Keratinocyte (primary cell): Measurements from ENCODE around the gene LDLRAD4. TPM values are rescaled to one million over a fixed set of nuclear protein-coding genes. Genes with fewer than 3 reads are reported as not detected.

ENCODE experiments used
- DNase-seq: peaks from one replicate; pipeline ENCODE4 v3.0.0-alpha.2; 2011; ENCODE audit warnings: low read depth, missing footprints, low spot score
- FAIRE-seq: peaks from 2 replicates; lab custom pipeline; 2011; peaks lifted over from hg19 to GRCh38; lab: Jason Lieb, UNC
- H2AFZ ChIP-seq: 2 replicates; pipeline ENCODE4 v1.6.0; 2012; ENCODE audit warnings: low read length, control low read depth, inconsistent platforms; ENCODE audit not compliant: control insufficient read depth
- H3K27ac ChIP-seq: 2 replicates; pipeline ENCODE4 v1.5.1; 2011; ENCODE audit warnings: low read length; ENCODE audit not compliant: control insufficient read depth, insufficient read depth
- H3K27me3 ChIP-seq: 3 replicates; pipeline ENCODE4 v1.6.0; 2011; ENCODE audit warnings: low read length; ENCODE audit not compliant: control insufficient read depth, insufficient read depth; ENCODE audit errors: extremely low read depth
- H3K36me3 ChIP-seq, 2 experiments: 2 replicates in 1 of 2; 3 replicates in 1 of 2; pipeline ENCODE4 v1.5.1; 2011; ENCODE audit warnings: low read length in 2 of 2, mild to moderate bottlenecking in 1 of 2; ENCODE audit not compliant: control insufficient read depth in 2 of 2, insufficient read depth in 2 of 2; ENCODE audit errors: extremely low read depth in 1 of 2
- H3K4me1 ChIP-seq: 3 replicates; pipeline ENCODE4 v1.5.1; 2011; ENCODE audit warnings: low read length; ENCODE audit not compliant: control insufficient read depth, insufficient read depth; ENCODE audit errors: extremely low read depth
- H3K4me2 ChIP-seq: 3 replicates; pipeline ENCODE4 v1.6.0; 2011; ENCODE audit warnings: low read depth, low read length; ENCODE audit not compliant: control insufficient read depth, insufficient read depth; ENCODE audit errors: extremely low read depth
- H3K4me3 ChIP-seq, 3 experiments: fragments of 200-600 bp in 1 of 3; sonication (generic) in 1 of 3; 2 replicates in 2 of 3; 3 replicates in 1 of 3; pipeline ENCODE4 v1.5.1; 2011 to 2016; ENCODE audit warnings: low read length in 3 of 3, mild to moderate bottlenecking in 3 of 3, control low read depth in 2 of 3, inconsistent platforms in 1 of 3, low read depth in 1 of 3, mixed read lengths in 1 of 3, mixed run types in 1 of 3, moderate library complexity in 1 of 3; ENCODE audit not compliant: control insufficient read depth in 2 of 3, insufficient read depth in 2 of 3; ENCODE audit errors: extremely low read depth in 1 of 3
- H3K79me2 ChIP-seq: 2 replicates; pipeline ENCODE4 v1.6.0; 2012; ENCODE audit warnings: low read length; ENCODE audit not compliant: control insufficient read depth, insufficient read depth
- H3K9ac ChIP-seq: 3 replicates; pipeline ENCODE4 v1.6.0; 2011; ENCODE audit warnings: low read length; ENCODE audit not compliant: control insufficient read depth, insufficient read depth; ENCODE audit errors: extremely low read depth
- H3K9me1 ChIP-seq: 3 replicates; pipeline ENCODE4 v1.6.0; 2011; ENCODE audit warnings: low read length; ENCODE audit not compliant: control insufficient read depth, insufficient read depth; ENCODE audit errors: extremely low read depth
- H3K9me3 ChIP-seq: 2 replicates; pipeline ENCODE4 v1.5.1; 2012; ENCODE audit warnings: low read depth, low read length; ENCODE audit not compliant: control insufficient read depth
- H4K20me1 ChIP-seq: 3 replicates; pipeline ENCODE4 v1.6.0; 2011; ENCODE audit warnings: low read length; ENCODE audit not compliant: control insufficient read depth, insufficient read depth; ENCODE audit errors: extremely low read depth
- EZH2 ChIP-seq: IDR thresholded peaks from one replicate; pipeline ENCODE4 v1.6.1; 2012; ENCODE audit warnings: inconsistent platforms, mild to moderate bottlenecking, low read length, moderate library complexity
- dilution Hi-C: fragments of 300-500 bp; cut with MboI; formaldehyde crosslinking; loops from one replicate; pipeline ENCODE4 v1.7.0; 2020; ENCODE audit warnings: low sequenced_read_pairs; ENCODE audit not compliant: extremely low pct_ligation_motif_present
- polyA plus RNA-seq, 5 experiments: library from polyadenylated mRNA; depleted of rRNA in 3 of 5; stranded (reverse) in 3 of 5; stranded (forward) in 1 of 5; unstranded in 1 of 5; fragments of >200 nt; gene quantifications; 1 replicate in 1 of 5; 2 replicates in 3 of 5; 3 replicates in 1 of 5; pipeline versions ENCODE4 v1.2.1 to v1.2.3, GENCODE V29; 2011 to 2012; ENCODE audit warnings: missing spikeins in 2 of 5, low read depth in 1 of 5, low replicate concordance in 1 of 5
- TF ChIP-seq, protein P1 (sequence below), 3 experiments: IDR thresholded peaks in 1 of 3; conservative IDR thresholded peaks in 1 of 3; optimal IDR thresholded peaks in 1 of 3; 2 replicates in 2 of 3; 3 replicates in 1 of 3; pipeline versions ENCODE3 to v1.5.1; 2011; ENCODE audit warnings: low read length in 3 of 3, mild to moderate bottlenecking in 3 of 3, moderate library complexity in 2 of 3, control low read depth in 1 of 3, inconsistent platforms in 1 of 3; ENCODE audit not compliant: insufficient read depth in 2 of 3; ENCODE audit errors: extremely low read depth in 1 of 3

The LDLRAD4 gene
- polyA plus RNA-seq, 1 donor (not counting 4 experiments of a cell fraction or from before 2014, with no cell fraction given), result not detected

DNA sequence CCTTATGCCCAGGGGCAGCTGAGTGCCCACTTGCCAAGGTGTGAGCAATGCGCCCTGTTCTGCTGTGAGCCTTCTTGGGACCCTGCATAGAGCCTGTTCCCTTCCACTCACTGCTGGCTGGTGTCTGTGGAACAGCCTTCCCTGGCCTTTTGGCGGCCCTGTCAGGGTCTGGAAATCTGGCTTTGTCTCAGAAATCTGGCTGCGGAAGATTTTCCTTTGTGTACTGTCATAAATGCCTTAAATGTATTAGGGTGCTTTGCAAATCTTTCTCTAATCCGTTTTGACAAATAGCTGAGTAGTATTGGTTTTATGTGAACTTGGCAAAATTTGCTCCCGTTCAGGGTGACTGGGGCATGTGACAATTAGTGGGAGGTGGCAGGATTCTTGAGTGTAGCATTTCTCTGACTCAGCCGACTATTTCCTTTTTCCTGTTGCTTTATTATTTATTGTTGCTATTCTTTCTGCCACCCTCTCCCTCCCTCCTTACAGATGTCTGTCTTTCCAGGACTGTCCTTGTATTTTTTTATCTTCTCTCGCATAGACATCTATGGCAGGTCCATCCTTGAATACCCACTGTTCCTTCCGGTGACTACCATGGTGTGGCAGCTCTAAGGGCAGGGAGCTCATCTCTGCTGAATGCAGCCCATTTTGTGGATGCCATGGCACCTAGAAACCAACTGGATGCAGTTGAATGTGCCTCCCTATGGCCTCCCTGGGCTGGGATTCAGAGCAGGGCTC, 41.8 kb downstream of the LDLRAD4 start:
- Histone ChIP-seq H3K4me3 (no peak overlapping the region), H3K36me3 (no peaks in the 10 kb centered on the region), H3K9me3 (peaks cover 6% of the 10 kb centered on the region), H3K4me1 (no peaks in the 10 kb centered on the region), H3K27me3 (no peaks in the 10 kb centered on the region), H2AFZ (no peak overlapping the region), H3K9me1 (no peaks in the 10 kb centered on the region), H4K20me1 (no peaks in the 10 kb centered on the region), H3K9ac (no peak overlapping the region), H3K27ac (no peak overlapping the region), H3K4me2 (no peak overlapping the region), H3K79me2 (no peaks in the 10 kb centered on the region)
- FAIRE-seq (no peak), DNase-seq (no peak)
- dilution Hi-C loops, result no loop called here
- no peak for TF ChIP-seq EZH2

DNA sequence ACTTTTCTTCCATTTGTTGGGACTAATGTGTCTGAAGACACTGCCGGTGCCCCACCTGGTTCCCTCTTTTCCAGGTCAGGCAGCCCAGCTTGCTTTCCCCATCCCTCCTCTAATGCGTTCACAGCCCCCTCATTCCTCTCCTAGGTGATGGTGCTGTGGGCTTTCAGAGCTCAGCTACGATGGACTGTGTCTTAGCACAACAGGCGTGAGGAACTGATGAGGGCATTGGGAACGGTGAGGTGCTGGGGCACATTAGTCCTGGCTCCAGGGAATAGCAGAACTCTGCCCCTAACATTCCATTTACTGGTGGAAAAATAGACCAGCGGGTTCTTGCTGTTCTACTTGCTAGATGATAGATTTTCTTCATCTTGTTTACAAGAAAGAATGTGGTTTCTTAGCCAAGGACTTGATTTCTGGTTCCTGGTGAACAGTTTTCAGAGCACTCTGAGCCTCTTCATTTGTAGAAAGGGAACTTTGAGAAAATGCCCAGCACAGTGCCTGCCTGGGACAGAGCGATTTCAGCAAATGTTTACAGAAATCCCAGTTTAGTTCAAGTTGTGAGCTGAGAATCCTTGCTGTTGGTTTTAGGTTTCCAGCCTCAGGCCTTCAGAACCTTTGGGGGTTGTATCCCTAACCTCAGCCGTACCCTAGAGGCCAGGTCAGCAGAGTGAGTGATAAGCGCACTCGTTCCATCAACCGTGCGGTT, 42.5 kb downstream of the LDLRAD4 start:
- no peak overlapping the region for H3K27ac ChIP-seq
- H3K9me1 ChIP-seq, result no peaks in the 10 kb centered on the region
- H3K27me3 ChIP-seq, result no peaks in the 10 kb centered on the region
- H3K9ac ChIP-seq, result no peak overlapping the region
- no peak for TF ChIP-seq EZH2
- TF ChIP-seq, protein P1, sequence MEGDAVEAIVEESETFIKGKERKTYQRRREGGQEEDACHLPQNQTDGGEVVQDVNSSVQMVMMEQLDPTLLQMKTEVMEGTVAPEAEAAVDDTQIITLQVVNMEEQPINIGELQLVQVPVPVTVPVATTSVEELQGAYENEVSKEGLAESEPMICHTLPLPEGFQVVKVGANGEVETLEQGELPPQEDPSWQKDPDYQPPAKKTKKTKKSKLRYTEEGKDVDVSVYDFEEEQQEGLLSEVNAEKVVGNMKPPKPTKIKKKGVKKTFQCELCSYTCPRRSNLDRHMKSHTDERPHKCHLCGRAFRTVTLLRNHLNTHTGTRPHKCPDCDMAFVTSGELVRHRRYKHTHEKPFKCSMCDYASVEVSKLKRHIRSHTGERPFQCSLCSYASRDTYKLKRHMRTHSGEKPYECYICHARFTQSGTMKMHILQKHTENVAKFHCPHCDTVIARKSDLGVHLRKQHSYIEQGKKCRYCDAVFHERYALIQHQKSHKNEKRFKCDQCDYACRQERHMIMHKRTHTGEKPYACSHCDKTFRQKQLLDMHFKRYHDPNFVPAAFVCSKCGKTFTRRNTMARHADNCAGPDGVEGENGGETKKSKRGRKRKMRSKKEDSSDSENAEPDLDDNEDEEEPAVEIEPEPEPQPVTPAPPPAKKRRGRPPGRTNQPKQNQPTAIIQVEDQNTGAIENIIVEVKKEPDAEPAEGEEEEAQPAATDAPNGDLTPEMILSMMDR (optimal IDR thresholded peaks at IDR 0.05 in 1 of 3, IDR thresholded peaks at IDR 0.05 in 1 of 3, conservative IDR thresholded peaks at IDR 0.05 in 1 of 3; ENCODE audit: extremely low read depth in 1 of 3, insufficient read depth in 2 of 3, low read length in 3 of 3), result no peak
- DNase-seq (no peak), FAIRE-seq (no peak)
- H3K4me1 ChIP-seq, result peaks cover 2% of the 10 kb centered on the region
- dilution Hi-C loops, result no loop called here
- no peak overlapping the region for H2AFZ ChIP-seq
- no peaks in the 10 kb centered on the region for H4K20me1 ChIP-seq
- no peak overlapping the region for H3K4me3 ChIP-seq
- H3K4me2 ChIP-seq, result no peak overlapping the region
- no peaks in the 10 kb centered on the region for H3K79me2 ChIP-seq
- H3K9me3 ChIP-seq, result peaks cover 6% of the 10 kb centered on the region
- H3K36me3 ChIP-seq, result no peaks in the 10 kb centered on the region
